Heart right ventricle (tissue), 16 donors: ENCODE measurements around the gene AKAP13. TPM values are rescaled to one million over a fixed set of nuclear protein-coding genes. Genes with fewer than 3 reads are reported as not detected.

Experiments used
- ATAC-seq, 8 donors: fragments of 200-7000 bp; cut with Tn5 transposase; one replicate each; pipeline ENCODE4 v1.9.1; 2020; ENCODE audit warnings: mild to moderate bottlenecking in 8 of 8, moderate library complexity in 8 of 8, moderate number of reproducible peaks in 1 of 8
- DNase-seq, 2 donors: peaks; one replicate each; pipeline ENCODE4 v3.0.0-alpha.2; 2020
- H3K27ac ChIP-seq, 10 donors: fragments of 200-600 bp; sonication (generic) in 2 of 10; one replicate each; pipeline versions ENCODE4 v1.5.0 to v1.8.0; 2020 to 2022; ENCODE audit warnings: mild to moderate bottlenecking in 3 of 10
- H3K27me3 ChIP-seq, 7 donors: fragments of 200-600 bp; one replicate each; pipeline ENCODE4 v1.8.0; 2021 to 2022; ENCODE audit warnings: mild to moderate bottlenecking in 2 of 7
- H3K36me3 ChIP-seq, 9 donors: fragments of 200-600 bp; sonication (generic) in 1 of 9; one replicate each; pipeline versions ENCODE4 v1.5.0 to v1.8.0; 2020 to 2022; ENCODE audit warnings: mild to moderate bottlenecking in 2 of 9
- H3K4me1 ChIP-seq, 9 donors: fragments of 200-600 bp; sonication (generic) in 1 of 9; one replicate each; pipeline versions ENCODE4 v1.5.0 to v1.8.0; 2020 to 2022; ENCODE audit warnings: mild to moderate bottlenecking in 4 of 9
- H3K4me3 ChIP-seq, 10 donors: fragments of 200-600 bp; sonication (generic) in 2 of 10; one replicate each; pipeline versions ENCODE4 v1.5.0 to v1.8.0; 2020 to 2022; ENCODE audit warnings: mild to moderate bottlenecking in 7 of 10, moderate library complexity in 2 of 10
- H3K9me3 ChIP-seq, 11 donors: fragments of 200-600 bp in 10 of 11; sonication (generic) in 2 of 11; one replicate each; pipeline versions ENCODE4 v1.5.0 to v1.8.0; 2013 to 2022; ENCODE audit warnings: mild to moderate bottlenecking in 2 of 11, control low read depth in 1 of 11, moderate library complexity in 1 of 11
- CTCF ChIP-seq, 9 donors: fragments of 200-600 bp; sonication (generic) in 2 of 9; IDR thresholded peaks; one replicate each; pipeline versions ENCODE4 v1.5.0 to v1.8.0; 2021 to 2022; ENCODE audit warnings: antibody characterized with exemption in 9 of 9, mild to moderate bottlenecking in 5 of 9, moderate library complexity in 1 of 9
- WGBS, 2 donors: extraction: QIAGEN DNeasy Blood & Tissue Kit; methylation state at CpG; one replicate each; pipeline ENCODE4 v1.1.7; 2013; ENCODE audit warnings: inconsistent platforms in 1 of 2; 5-methylcytosine and 5-hydroxymethylcytosine counted together
- intact Hi-C, 10 donors: fragments of 100-400 bp; cut with DNase I; formaldehyde crosslinking; loops; one replicate each; pipeline versions ENCODE4 v1.11.1 to v1.14.2; 2022
- polyA plus RNA-seq, 2 donors: library from polyadenylated mRNA; stranded (reverse); fragments of 200-250 nt; gene quantifications; one replicate each; pipeline ENCODE4 v1.2.3, GENCODE V29; 2013
- total RNA-seq, 10 donors: library from RNA; stranded (reverse); fragmentation: NEBNext Ultra II Directional in 3 of 10; extraction: Animal tissue kit (Norgen Biotek cat#: 25700) in 3 of 10; gene quantifications; one replicate each; pipeline versions ENCODE4 v1.2.1 to v1.2.4, GENCODE V29; 2021 to 2023
- donor health status: Arrhythmogenic right ventricular cardiomyopathy.
- donor health status: ischemic (EF 13 %, LVEDD 7.1; RV severe dilation, severe dysfunction).
- donor health status: healthy with polysubstance abuse.
- donor health status: DM: no; HTN: yes; CAD: no.
- donor health status: DM: no; HTN: no; CAD: no.
- donor health status: ischemic (EF 25% LVEDD 6.9; RV normal size, moderate dysfunction).
- donor health status: ischemic (EF 25% LVEDD 5.7; RV mildly dilated, moderate dysfunction).
- donor health status: healthy.
- donor health status: DM: yes; HTN: yes; CAD: no.
- donor health status: Ischemic cardiomyopathy.
- donor health status: ischemic (EF 35%, LVEDD 5.7; RV mildly dilated, moderate dysfunction).
- donor health status: nonischemic (EF 11% LVEDD 7.7; RV severe dilation, severe dysfunction).
- donor health status: DM: yes; HTN: yes; CAD: no.
- donor health status: PGD.
- donor health status: ischemic (EF 29% LVEDD 5.4; RV normal size, mild dysfunction).
- donor health status: nonischemic (EF 23%, LVEDD 6.1; RV moderate dilation, normal function).

AKAP13 gene
- total and polyA plus RNA-seq, 12 donors: 89.3 to 645 (median 480) TPM

GRCh38 chr15:85691350-85692240 is 311.2 kb downstream of the AKAP13 start:
- Histone ChIP-seq H3K4me1 (peaks cover 15 to 82% (median 65%) of the 10 kb centered on the region in 9 donors), H3K27me3 (no peaks in the 10 kb centered on the region), H3K27ac (peak overlapping the region in 9 of 10 donors; percentile 14 to 93 (median 45)), H3K4me3 (peak overlapping the region in 1 of 10 donors; percentile 59), H3K36me3 (peaks cover 0 to 95% (median 46%) of the 10 kb centered on the region in 9 donors), H3K9me3 (no peaks in the 10 kb centered on the region)
- peak in 2 of 8 donors; percentile 5 to 10 for ATAC-seq
- no peak for TF ChIP-seq CTCF (IDR thresholded peaks at IDR 0.05)
- intact Hi-C loops: no loop called here
- 56 to 57% methylated on average over 6 of the region's 6 CpGs for WGBS, 2 donors
- no peak for DNase-seq

- H3K4me1 ChIP-seq: peaks cover 15 to 75% (median 65%) of the 10 kb centered on the region in 9 donors
- H3K9me3 ChIP-seq: no peaks in the 10 kb centered on the region
- 82 to 89% methylated on average over 6 of the region's 6 CpGs for WGBS, 2 donors
- no peak for DNase-seq
- no peak for ATAC-seq
- H3K36me3 ChIP-seq: peaks cover 0 to 95% (median 39%) of the 10 kb centered on the region in 9 donors
- no peaks in the 10 kb centered on the region for H3K27me3 ChIP-seq
- no peak for TF ChIP-seq CTCF (IDR thresholded peaks at IDR 0.05)
- intact Hi-C loops: no loop called here
- peak overlapping the region in 1 of 10 donors; percentile 59 for H3K4me3 ChIP-seq
- peak overlapping the region in 8 of 10 donors; percentile 17 to 93 (median 49) for H3K27ac ChIP-seq
Measured at GRCh38 chr15:85692321-85692720, 311.9 kb downstream of the AKAP13 start.

- ATAC-seq (peak in 5 of 8 donors; percentile 21 to 55 (median 34)), DNase-seq (no peak)
- 65 to 70% methylated on average over 5 of the region's 5 CpGs for WGBS, 2 donors
- Histone ChIP-seq H3K27me3 (no peaks in the 10 kb centered on the region), H3K4me3 (peak overlapping the region in 1 of 10 donors; percentile 10), H3K27ac (peak overlapping the region in 6 of 10 donors; percentile 28 to 93 (median 44)), H3K4me1 (peaks cover 15 to 70% (median 63%) of the 10 kb centered on the region in 9 donors), H3K9me3 (no peaks in the 10 kb centered on the region), H3K36me3 (peaks cover 0 to 95% (median 38%) of the 10 kb centered on the region in 9 donors)
- no peak for TF ChIP-seq CTCF (IDR thresholded peaks at IDR 0.05)
- intact Hi-C loops: no loop called here
Measured at GRCh38 chr15:85692873-85693272, 312.5 kb downstream of the AKAP13 start.

- Histone ChIP-seq H3K27me3 (no peaks in the 10 kb centered on the region), H3K36me3 (peaks cover 0 to 95% (median 38%) of the 10 kb centered on the region in 9 donors), H3K27ac (peak overlapping the region in 7 of 10 donors; percentile 18 to 93 (median 34)), H3K4me3 (peak overlapping the region in 1 of 10 donors; percentile 10), H3K4me1 (peaks cover 15 to 65% (median 59%) of the 10 kb centered on the region in 9 donors), H3K9me3 (no peaks in the 10 kb centered on the region)
- no peak for TF ChIP-seq CTCF (IDR thresholded peaks at IDR 0.05)
- intact Hi-C loops: no loop called here
- 53 to 67% methylated on average over 2 of the region's 2 CpGs for WGBS, 2 donors
- ATAC-seq (no peak), DNase-seq (no peak)
Measured at GRCh38 chr15:85693277-85693676, 312.9 kb downstream of the AKAP13 start.
